ENCODE measurements around the gene TNS3. TPM values are rescaled to one million over a fixed set of nuclear protein-coding genes. Genes with fewer than 3 reads are reported as not detected.

The TNS3 gene
- total and polyA plus RNA-seq, 2 of the 13 experiments (the other 11 are each of a cell fraction or from before 2014, with no cell fraction given) = 52.9 to 55.7 TPM

- TF ChIP-seq EEA1 (CRISPR knock-in tag; IDR thresholded peaks at IDR 0.05; ENCODE audit: borderline replicate concordance) (no peak), KIAA2018 (CRISPR knock-in tag; IDR thresholded peaks at IDR 0.05; ENCODE audit: borderline replicate concordance) (no peak), KLF9 (CRISPR knock-in tag; IDR thresholded peaks at IDR 0.05; ENCODE audit: low read depth) (no peak), THAP11 (CRISPR knock-in tag; IDR thresholded peaks at IDR 0.05) (no peak), ZNF282 (IDR thresholded peaks at IDR 0.05; ENCODE audit: partially characterized antibody) (no peak), RAD51 (IDR thresholded peaks at IDR 0.05; ENCODE audit: borderline replicate concordance) (no peak), ZNF543 (CRISPR knock-in tag; IDR thresholded peaks at IDR 0.05) (no peak), HOXA9 (CRISPR knock-in tag; IDR thresholded peaks at IDR 0.05; ENCODE audit: borderline replicate concordance) (no peak), IRF2 (CRISPR knock-in tag; IDR thresholded peaks at IDR 0.05) (peak; percentile 74; the same call in 1 of the 2 replicates), SETDB1 (CRISPR knock-in tag; IDR thresholded peaks at IDR 0.05; ENCODE audit: borderline replicate concordance) (no peak), SNRNP70 (IDR thresholded peaks at IDR 0.05; ENCODE audit: low read depth, low read length) (no peak), LCORL (IDR thresholded peaks at IDR 0.05) (no peak), LCORL (CRISPR knock-in tag; IDR thresholded peaks at IDR 0.05) (peak; percentile 69), ETV5 (CRISPR knock-in tag; IDR thresholded peaks at IDR 0.05; ENCODE audit: borderline replicate concordance) (peak; percentile 63; the same call in 1 of the 2 replicates), ZNF841 (CRISPR knock-in tag; IDR thresholded peaks at IDR 0.05; ENCODE audit: borderline replicate concordance) (no peak), ZNF580 (CRISPR knock-in tag; IDR thresholded peaks at IDR 0.05; ENCODE audit: borderline replicate concordance, low read depth) (peak; percentile 56; the same call in 1 of the 2 replicates), KLF11 (CRISPR knock-in tag; IDR thresholded peaks at IDR 0.05) (no peak), ZNF577 (CRISPR knock-in tag; IDR thresholded peaks at IDR 0.05; ENCODE audit: borderline replicate concordance, low read depth) (no peak), ZNF740 (CRISPR knock-in tag; IDR thresholded peaks at IDR 0.05) (no peak)
Observed at GRCh38 chr7:47622946-47623640, 41.2 kb upstream of the TNS3 start (continued).

All from HepG2 (cell line).